ENCODE data around the gene IL2RA.
"Not testable (repeated sequence)": the region's sequence is repeated elsewhere in the genome, so short reads cannot be mapped to it uniquely, and the experiment has no call there.

The IL2RA gene

DNA sequence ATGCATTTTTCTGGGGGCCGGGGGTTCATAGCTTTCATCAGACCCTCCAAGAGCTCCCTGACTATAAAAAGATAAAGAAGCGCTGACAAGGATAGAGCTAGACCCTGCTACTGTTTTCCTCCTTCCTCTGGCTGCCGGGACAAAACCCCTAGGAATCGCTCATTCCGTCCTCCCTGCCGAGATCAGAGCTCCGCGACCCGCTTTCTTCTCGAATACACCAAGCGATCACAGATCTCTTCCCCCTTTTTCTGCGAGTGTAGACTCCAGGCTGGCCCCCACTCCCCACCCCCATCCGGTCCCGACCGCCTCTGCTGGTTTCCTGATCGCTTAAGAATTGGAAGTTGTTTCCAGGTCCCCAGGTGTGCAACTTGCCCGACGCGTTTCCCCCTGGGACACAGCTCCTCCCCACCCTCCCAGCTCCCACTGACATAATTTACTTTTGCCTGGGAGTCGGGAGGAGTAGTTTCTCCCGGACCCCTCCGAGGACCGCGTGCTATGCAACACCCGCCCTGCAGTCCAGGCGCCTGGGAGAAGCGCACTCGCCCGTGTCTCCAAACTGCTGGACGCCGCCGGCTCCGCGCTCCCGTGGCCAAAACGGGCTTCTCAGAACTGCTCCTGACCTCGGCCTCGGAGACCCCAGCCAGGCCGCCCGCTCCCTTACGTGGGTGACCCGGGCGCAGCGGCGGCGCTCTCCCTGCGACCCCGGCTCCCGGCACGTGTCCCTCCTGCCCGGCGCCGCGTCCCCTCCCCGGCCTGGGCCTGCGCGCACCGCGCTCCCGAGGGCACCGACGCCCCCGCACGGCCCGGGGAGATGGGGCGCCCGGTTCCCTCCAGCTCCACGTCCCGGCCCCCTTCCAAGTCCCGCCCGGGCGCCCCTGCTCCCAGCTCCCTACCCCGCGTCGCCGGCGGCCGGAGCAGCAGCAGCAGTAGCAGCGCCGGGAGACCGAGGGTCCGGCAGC is 85.4 kb downstream of the IL2RA start:
- no peak for FAIRE-seq

DNA sequence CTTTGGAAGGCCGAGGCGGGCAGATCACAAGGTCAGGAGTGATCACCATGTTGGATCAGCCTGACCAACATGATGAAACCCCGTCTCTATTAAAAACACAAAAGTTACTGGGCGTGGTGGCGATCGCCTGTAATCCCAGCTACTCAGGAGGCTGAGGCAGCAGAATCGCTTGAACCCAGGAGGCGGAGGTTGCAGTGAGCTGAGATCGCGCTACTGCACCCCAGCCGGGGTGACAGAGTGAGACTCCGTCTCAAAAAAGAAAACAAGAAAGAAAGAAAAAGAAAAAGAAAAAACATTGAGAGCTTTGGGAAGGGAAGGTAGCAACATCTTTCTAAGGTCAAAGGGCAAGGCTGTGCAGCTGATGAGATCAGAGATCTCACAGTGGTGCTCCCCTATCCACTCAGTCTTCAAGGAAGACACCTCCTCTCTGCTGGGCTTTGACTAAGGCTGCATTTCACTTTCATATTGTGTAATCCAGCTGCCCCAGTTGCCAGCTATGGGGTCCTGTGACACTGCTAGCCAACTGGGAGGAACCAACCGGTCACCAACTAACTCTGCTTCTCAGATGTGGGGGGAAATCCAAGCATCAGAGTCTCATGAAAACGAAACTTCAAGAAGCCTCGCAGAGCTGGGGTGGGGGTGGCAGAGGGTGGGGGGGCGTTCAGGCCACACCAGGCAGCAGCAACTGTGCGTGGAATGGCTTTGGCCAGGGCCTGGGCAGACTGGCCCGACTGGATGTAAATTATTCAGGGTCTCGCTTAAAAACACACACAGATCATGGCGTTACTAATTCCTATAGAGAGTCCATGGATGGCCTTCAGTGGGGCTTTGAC is 86.3 kb downstream of the IL2RA start:
- FAIRE-seq = no peak

DNA sequence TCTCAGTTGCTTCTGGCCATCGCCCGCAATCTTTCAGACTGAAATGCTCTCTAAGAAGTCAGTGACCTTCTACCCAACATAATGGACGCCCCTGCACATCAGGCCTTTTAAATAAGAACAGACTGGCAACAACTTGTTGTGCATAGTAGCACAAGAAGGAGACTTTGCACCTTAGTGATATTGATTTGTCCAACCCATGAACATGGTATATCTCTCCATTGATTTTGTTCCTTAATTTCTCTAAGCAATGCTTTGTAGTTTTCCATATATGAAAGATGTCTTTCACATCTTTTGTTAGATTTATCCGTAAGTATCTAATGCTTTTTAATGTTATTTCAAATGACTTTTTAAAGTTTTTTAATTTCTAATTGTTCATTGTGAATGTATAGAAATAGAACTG is 89.1 kb downstream of the IL2RA start:
- FAIRE-seq = no peak

DNA sequence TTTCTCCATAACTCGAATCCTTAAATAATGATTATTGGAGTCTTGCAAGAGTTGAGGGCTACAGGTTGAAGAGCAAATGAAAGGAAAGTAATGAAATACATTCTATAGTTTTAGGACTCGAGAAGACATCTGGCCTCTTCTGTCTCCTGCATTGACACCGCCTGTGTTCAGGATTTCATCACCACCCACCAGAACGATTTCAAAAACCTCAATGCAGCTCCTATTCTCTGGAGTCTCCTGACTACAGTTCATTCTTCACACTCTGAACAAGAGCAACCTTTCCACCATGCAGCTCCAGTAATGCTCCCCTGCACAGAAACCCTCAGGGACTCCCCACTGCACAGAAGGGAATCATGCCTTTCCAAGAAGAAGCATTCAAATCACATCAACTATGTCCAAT is 90.3 kb downstream of the IL2RA start:
- FAIRE-seq = no peak

DNA sequence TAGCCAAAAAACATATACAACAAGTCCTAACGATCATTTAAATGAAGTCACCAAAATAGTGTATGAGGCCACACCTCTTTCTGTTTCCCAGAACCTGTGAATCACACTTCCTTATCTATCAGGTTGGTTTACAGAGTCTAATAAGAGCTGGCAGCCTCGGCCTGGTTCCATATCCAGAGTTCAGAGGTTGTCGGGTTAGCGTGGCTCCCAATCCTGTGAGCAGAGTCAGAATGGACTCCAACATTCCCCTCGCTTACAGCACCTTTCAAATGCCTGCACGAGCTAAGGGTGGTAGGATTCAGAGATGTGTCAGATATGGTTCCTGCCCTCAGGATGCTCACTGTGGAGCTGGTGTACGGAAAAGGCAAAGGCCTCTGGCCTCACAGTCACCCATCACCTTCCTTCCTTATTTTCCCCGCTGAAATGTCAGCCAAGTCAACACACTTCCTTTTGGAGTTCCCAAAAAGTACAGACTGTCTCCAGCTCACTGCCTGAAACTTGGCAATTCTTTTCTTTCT is 90.8 kb downstream of the IL2RA start:
- no peak for FAIRE-seq

GRCh38 chr10:5970527-5970926 is 91.6 kb downstream of the IL2RA start:
- no peak for FAIRE-seq

- FAIRE-seq = no peak
Observed at GRCh38 chr10:5970066-5970465, 92.1 kb downstream of the IL2RA start.

DNA sequence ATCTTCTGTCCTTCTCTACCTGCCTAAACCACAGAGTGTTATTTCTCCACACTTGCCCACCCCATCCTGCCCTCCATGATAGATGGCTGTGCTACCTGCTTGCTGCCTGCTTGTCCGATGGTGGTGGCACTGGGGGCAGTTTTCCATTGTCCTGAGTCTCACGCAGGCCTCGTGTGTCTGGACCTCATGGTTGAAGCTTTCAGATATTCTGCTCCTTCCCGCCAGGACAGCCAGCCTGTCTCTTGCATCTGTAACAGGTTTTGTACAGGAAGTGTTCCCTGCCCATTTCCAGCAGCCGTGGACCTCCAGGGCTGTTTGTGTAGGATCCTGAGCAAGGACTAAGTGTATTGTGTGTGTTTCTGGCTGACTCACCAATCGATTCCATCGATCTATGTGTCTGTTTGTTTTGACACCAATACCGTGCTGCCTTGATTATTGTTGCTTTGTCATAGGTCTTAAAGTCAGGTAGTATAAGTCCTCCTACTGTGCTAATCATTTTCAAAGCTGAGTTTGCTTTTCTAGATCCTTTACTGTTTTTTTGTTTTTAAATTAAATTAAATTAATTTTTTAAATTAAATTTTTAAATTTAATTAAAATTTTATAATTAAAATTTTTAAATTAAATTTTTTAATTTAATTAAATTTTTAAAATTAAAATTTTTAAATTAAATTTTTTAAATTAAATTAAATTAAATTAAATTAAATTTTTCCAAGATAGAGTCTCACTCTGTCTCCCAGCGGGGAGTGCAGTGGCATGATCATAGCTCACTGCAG is 93.3 kb downstream of the IL2RA start:
- no peak for FAIRE-seq

GRCh38 chr10:5968037-5968680 is 94.0 kb downstream of the IL2RA start:
- FAIRE-seq = no peak

GRCh38 chr10:5965266-5965665 is 96.9 kb downstream of the IL2RA start:
- no peak for FAIRE-seq

- FAIRE-seq = no peak
Observed at GRCh38 chr10:5964736-5965135, 97.4 kb downstream of the IL2RA start.

- no peak for FAIRE-seq
Observed at GRCh38 chr10:5963591-5963990, 98.6 kb downstream of the IL2RA start.

DNA sequence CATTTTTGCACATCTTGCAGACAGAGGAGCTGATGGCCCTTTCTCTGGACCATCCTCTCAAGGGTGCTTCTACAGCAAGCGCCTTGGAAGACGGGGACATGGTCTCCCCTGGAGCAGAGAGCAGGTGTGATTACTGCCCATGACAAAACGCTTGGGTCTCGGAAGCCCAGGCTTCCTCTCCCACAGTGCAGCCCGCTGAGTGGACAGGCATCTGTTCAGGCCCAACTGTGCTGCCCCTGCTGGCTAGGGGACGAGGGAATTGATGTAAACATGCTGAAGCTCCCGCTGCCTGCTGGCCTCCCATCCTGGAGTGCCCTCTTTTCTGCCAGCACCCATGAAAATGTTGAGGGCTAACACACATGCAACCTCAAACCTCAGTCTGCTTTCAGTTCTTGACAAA is 99.1 kb downstream of the IL2RA start:
- no peak for FAIRE-seq

- not testable (repeated sequence) for FAIRE-seq
Observed at GRCh38 chr10:5962358-5962940, 99.7 kb downstream of the IL2RA start.

- FAIRE-seq = no peak
Observed at GRCh38 chr10:5961405-5962100, 100.6 kb downstream of the IL2RA start.

DNA sequence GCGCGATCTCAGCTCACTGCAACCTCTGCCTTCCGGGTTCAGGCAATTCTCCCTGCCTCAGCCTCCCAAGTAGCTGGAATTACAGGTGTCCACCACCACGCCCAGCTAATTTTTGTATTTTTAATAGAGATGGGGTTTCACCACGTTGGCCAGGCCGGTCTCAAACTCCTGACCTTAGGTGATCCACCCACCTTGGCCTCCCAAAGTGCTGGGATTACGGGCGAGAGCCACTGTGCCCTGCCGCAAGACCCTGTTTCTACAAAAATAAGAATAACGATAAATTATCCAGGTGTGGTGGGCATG is 101.2 kb downstream of the IL2RA start:
- not testable (repeated sequence) for FAIRE-seq

All from islet of Langerhans (tissue), 1 donor.